GM18511 (cell line): ENCODE results near the gene VAC14.
"Not testable (repeated sequence)": the region's sequence is repeated elsewhere in the genome, so short reads cannot be mapped to it uniquely, and the experiment has no call there.

Experiments used
- ATAC-seq: cut with Tn5 transposase; IDR thresholded peaks from one replicate; pipeline ENCODE4 v1.9.1; 2021; ENCODE audit warnings: mild to moderate bottlenecking, moderate library complexity; ENCODE audit not compliant: unreplicated experiment

VAC14 gene

DNA sequence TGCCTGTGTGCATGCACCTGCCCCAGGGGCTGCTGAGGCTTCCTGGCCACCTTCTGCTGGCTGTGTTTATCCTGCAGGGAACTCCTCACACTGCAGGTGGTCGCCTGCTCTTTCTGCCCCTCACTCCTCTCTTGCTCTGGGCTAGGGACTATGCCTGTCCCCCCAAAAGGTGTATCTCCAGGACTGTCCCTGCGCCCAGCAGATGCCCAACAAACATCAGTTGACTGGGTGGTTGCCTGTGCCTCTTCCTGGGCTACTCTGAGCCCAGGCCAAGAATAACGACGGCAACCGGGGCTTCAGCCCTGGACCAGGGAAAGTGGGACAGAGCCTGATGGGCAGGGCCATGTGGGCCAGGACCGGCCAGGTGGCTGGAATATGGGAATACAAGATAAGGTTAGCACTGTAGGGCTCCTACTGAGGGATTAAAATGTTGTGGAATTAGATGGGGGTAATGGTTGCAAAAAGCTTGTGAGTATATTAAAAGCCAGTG is 55.4 kb downstream of the VAC14 start:
- no peak for ATAC-seq

- ATAC-seq = no peak
Measured at GRCh38 chr16:70744366-70744765, 56.6 kb downstream of the VAC14 start.

GRCh38 chr16:70743791-70744190 is 57.2 kb downstream of the VAC14 start:
- ATAC-seq = no peak

DNA sequence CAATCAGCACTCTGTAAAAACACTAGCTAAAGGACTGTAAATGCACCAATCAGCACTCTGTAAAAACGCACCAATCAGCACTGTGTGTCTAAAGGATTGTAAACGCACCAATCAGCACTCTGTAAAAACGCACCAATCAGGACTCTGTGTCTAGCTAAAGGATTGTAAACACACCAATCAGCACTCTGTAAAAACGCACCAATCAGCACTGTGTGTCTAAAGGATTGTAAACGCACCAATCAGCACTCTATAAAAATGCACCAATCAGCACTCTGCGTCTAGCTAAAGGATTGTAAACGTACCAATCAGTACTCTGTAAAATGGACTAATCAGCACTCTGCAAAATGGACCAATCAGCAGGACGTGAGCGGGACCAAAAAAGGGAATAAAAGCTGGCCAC is 58.0 kb downstream of the VAC14 start:
- not testable (repeated sequence) for ATAC-seq

GRCh38 chr16:70741783-70742125 is 59.2 kb downstream of the VAC14 start:
- ATAC-seq = no peak

DNA sequence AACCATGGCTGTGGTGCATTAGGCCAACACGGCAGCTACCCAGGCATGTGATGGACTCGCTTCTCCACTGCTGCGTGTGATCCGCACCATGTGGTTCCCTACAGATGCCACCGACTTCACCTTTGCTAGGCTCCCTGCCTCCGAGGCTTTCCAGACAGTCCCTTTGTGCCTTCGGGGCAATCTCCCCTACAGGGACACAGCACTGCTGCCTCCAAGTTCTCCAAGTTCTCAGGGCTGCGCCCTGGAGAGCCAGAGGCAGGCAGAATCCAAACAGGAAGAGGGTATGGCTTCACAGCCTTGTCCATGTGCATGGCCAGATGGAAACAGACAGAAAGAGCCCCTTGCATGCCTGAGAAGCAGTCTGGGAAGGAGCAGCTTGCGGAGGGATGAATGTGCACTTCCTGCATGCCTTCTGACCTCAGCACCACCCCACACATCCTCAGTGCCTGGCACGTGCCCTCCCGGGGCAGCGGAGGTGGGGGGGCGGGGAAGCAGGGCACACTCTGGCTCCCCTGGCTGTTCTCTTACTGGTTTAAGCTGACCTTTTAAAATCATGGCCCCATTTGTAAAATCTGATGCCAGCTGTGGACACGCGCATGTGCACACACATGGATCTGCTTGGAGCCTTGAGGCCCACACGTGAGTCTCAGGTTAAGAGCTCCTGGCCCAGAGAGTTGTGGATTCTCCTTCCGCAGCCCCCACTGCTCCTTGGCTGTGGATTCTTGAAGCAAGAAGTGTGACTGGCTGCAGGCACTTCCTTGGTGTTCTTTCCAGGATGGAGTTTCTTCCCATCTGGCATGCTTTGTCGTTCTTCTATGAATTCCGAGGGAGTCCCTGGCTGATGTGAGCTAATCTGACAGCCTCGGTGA is 59.8 kb downstream of the VAC14 start:
- no peak for ATAC-seq

- no peak for ATAC-seq
Measured at GRCh38 chr16:70740174-70740913, 60.6 kb downstream of the VAC14 start.

DNA sequence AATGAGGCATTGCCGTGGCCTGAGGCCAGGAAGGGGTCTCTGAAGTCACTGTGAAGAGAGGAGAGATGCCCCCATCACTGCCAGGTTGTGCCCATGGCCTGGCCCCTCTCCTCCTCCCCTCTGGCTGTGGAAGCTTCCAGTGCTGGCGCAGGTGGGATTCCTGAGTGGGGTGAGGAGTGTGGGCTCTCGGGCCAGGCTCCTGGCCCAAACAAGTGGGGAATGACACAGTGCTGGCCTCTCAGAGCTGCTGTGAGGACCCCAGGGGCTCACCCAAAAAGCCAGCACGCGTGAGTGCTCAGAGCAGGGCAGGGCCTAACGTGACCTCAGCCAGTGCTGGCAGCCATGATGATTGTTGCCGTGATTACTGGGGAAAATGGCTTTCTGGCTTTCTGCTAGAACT is 61.6 kb downstream of the VAC14 start:
- ATAC-seq = no peak

DNA sequence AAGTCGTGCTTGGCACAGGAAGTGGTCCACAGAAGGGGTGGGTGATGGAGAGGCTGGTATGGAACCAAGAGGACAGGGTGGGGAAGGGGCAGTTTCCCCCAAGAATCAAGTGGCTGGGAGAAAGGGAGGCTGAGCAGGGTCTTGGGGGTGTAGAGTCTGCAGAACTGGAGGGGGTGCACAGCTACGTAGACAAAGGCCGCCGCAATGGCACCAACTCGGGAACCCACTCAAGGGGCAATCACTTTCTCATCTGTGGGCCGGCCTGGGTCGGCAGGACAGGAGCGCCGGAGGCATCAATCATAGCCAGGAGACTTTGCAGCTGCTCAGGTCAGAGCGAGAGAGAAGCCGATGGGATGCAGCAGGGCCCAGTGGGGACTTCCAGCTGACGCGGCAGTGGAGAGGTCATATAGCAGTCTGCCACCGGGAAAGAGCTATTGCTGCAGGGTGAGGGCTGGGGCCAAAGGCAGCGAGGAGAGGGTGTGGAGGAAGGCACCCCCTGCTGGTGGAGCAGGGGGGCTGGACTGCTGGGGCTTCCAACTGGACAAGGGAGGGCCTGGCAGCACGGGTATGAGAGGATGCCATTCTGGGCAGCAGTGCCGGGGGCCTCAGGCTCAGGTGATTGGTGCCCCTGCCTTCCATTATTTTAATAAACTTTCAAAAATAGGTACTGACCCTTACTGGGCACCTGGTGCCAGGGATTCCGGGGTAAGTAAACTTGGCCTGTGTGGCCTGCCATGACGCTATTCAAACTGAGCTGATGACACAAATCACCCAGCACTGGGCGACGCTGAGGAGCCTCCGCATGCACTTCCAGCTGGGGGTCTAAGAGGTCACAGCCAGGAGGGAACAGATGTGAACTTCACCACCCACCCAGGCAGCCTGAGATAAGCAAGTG is 62.6 kb downstream of the VAC14 start:
- no peak for ATAC-seq

DNA sequence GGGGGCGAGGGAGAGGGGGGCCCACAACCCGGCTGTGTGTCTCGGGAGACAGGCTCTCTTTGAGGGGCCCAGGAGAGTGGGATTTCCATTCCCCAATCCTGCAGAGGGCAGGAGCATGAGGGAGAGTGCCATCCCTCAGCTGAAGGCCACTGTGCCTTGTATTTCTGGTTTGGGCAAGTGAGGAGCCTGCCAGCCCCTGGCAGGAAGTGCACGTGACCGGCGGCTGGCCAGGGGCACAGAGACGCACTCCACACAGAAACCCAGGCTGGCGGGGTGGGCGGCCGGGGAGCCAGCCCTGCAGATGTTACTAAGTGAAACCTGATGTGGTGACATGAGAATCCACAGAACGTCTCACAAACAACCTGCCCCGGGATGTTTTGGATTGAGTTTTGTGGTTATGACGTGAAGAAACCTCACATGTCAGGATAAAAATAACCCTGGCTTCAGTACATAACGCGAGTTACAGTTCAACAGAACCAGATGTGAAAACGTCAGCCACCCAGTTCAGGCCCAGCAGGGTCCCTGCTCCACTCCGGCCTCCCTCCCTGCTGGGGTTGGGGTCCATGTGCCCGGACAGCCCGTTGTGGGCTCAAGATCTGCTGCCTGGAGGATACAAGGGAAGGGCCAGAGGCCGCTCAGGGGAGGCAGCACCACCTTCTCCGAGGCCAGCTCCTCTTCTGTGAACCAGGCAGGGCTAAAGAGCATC is 63.4 kb downstream of the VAC14 start:
- peak; percentile 93 for ATAC-seq

GRCh38 chr16:70736465-70737376 is 64.2 kb downstream of the VAC14 start:
- ATAC-seq = no peak

DNA sequence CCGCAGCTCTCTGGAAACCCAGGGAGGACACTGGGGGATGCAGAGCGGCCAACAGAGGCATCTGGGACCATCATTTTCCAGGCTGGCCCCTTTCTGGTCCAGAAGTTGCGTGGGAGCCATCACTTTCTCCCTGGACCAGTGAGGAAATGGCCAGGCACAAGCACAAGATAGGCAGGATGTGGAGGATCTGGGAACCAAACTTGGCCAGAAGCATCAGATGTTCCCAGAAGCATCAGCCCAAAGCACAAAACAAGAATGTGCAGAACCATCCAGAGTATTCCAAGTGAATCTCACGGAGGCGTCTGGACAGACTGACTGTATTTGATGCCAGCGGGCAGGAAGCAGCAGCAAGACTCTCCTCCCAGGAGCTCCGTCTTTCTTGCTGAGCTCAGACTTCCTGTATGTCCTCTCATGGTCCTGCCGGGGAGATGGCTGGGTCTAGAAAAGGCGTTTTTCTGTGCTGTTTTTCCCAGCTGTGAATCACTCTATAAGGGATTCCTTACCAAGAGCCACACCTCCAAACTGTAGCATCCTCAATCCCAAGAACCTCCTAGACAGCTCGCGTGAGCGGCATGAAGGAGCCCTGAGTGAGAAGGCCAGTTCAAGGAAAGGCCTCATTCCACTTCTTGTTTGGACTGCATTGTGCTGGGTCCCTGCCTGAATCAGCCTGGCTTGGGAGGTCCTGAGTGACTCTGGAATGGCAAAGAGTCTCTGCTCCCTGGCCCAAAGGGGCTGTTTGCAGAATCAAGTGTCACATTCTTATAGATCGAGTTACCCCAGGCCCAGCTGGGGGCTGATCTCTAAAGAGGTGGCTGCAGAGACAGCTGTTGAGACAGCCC is 65.6 kb downstream of the VAC14 start:
- no peak for ATAC-seq

DNA sequence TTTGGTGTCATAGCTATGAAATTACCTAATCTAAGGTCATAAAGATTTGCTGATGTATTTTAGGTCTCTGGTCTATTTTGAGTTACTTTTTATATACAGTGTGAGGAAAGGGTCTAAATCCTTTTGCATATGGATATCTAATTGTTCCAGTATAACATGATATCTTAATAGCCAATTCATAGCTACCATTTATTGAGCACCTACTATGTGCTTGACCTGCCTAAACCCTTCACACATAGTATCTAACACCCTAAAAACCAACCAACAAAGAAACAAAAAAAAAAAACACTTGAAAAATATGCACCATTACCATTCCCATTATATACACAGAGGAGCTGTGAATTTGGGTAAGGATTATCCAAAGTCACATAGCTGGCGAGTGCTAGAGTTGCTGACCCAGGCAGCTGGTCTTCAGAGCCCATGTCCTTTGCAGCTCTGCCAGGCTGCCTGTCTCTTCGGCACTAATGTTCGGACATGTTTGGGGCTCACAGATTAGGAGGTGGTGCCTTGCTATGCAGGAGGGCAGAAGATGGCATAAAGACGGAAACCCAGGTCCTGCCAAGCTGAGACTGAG is 66.3 kb downstream of the VAC14 start:
- no peak for ATAC-seq

DNA sequence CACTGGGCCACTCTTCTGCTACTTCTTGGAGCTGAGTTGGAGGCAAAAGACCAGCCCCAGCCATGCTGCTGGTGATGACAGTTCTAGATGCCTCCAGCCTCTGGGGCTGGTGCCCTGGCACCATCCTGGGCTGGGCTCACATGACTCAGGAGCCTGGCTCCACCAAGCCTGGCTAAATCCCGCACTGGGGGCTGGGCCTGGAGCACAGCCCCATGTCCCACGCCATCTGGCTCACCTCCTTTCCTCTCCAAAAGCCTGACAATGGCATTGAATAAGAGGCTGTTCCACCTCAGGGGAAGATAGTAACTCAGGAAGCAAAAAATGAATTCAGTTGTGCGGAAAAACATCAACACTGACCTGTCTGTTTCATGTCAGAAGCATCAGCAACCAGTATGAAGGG is 70.0 kb downstream of the VAC14 start:
- no peak for ATAC-seq

DNA sequence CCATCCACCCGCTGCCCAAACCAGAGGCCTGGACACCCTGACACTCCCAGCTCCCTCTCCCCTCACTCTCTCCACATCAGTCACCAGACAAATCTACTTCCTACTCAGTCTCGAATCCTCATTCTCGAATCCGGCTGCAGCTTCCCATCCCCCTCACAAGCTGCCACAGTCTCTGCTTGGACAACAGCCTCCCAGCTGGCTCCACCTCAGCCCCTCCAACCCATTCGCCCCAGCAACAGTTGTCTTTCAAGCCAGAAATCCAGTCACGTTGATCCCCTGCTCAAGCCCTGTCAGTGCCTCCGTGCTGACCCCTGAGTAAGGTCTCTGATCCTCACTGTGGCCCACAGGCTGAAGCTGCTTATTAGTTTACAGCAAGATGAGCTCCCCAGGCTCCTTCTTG is 70.9 kb downstream of the VAC14 start:
- ATAC-seq = no peak

DNA sequence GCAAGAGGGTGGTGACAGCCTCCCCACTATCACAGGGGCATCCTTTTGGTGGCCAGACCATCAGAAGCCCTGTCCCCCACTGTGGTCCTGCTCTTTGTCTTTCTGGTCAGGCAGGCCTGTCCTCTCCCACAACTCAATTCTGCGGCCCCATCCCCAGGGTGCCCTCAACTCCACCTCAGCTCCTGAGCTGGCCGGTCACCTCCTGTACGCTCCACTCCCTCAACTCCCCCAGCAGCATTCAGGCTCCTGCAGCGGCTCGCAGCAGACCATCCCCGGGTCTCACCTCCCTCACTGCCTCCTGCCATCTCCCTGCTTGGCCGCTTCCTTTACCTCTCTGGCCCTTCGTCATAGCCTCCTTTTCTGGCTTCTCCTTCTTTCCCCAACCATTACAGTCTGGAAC is 71.7 kb downstream of the VAC14 start:
- no peak for ATAC-seq

DNA sequence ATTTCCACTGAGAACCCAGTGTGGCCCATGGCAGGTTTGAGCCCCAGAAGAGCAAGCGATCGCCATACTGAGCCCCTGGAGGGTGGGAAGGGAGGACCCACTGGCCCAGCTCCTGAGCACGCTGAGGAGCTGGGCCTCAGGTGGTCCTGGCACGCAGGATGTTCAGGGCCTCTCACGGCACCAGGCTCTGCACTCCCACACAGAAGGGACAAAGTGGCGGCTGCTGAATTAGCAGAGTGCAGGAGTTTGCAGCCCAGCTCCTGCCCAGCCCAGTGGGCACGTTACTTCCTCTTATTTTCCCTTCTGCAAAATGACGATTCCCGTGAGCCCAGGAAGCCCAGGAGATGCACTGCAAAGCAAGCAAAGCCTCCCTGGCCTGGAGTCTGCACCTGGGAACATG is 72.8 kb downstream of the VAC14 start:
- no peak for ATAC-seq

- ATAC-seq = no peak
Measured at GRCh38 chr16:70726892-70727361, 74.0 kb downstream of the VAC14 start.
